ENCODE data around the gene CCDC70.
"Not testable (repeated sequence)": the region's sequence is repeated elsewhere in the genome, so short reads cannot be mapped to it uniquely, and the experiment has no call there.

CCDC70 gene

GRCh38 chr13:51861723-51862300, at the start of gene CCDC70:
CCDC70 (plus strand) TSS chr13:51861969; CDS start chr13:51865412, 3,443 bp downstream.
- DNase-seq, result no peak

DNA sequence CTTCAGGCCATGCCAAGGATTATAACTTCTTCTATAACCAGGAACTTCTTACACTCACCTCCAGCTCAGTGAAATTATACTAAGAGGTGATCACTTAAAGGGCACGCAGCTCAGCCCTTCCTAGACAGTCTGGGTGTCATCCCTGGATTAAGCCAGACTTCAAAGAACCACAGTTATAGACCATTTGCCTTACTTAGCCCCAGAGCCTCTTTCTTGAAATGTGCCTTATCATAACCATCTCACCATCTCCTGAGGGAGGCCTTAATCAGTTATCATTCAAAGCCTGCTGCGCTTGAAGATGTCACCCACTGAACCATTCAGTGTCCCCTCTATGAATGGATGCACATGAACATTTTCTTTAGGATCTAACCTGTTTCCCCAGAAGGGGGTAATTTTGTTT, 47.7 kb upstream of the CCDC70 start:
- DNase-seq, result no peak

DNA sequence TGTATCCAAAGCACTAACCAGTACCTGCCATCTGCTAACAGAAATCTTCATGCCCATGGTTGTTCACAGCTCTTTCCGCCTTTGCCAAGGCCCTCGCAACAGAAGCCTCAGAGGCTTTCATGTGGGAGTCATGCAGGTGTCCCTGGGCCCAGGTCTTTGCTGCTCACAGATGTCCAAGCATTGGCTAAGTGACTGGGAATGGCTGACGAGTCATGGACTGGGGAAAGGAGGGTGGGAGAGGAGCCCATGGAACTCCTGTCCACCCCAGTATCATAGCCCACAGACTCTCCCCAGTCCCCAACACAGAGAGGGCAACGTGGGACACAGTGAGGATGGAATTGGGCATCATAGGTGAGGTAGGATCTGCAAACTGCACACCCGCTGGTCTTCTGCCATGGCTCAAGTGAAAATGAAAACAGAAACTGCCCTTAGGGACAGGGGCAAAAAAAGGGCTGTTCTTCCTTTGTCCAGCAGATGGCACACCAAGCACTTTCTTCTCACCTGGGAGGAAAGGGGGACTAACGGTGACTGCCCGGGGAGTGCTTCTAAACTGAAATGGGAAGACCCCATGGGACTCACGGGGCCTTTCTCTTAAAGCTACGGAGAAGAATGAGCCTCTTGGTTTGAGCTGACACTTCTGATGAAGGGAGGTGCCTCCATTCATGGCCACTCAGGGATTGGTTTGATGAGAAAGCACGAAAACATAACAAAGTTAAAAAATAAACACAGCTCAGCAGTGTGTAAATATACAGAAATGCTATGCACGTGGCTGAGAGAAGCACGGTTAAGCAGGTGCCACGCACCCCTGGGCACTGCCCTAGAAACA, 46.7 kb upstream of the CCDC70 start:
- DNase-seq, result no peak

GRCh38 chr13:51815848-51816247, 45.9 kb upstream of the CCDC70 start:
- DNase-seq, result no peak

DNA sequence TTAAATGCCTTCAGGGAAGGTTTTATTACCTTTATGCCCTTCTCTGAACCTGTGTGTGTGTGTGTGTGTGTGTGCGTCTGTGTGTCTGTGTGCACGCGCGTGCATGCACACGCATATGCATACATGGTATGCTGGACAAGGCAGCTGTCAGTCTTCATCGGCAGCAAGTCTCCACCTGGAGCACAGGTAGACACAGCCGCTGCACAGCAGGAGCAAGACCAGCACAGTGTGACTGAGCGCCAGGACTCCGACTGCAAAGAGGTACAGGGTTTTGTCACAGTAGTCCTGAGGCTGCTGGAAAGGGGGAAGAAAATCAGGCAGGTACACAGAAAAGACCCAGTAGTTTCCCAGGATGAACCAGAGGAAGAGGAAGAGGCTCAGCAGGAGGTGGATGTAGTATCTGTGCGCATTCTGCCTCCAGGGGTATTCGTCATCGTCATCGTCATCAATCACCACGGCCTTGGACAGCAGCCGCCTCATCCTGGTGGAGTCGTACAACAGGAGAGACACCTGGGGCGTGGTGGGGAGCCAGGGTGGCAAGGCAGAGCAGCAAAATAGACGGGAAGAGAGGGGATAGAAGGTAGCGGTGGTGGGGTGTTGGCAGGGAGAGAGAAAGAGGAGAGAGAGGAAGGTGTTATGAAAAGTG, 45.0 kb upstream of the CCDC70 start:
- no peak for DNase-seq

GRCh38 chr13:51817717-51818116, 44.1 kb upstream of the CCDC70 start:
- DNase-seq, result no peak

DNA sequence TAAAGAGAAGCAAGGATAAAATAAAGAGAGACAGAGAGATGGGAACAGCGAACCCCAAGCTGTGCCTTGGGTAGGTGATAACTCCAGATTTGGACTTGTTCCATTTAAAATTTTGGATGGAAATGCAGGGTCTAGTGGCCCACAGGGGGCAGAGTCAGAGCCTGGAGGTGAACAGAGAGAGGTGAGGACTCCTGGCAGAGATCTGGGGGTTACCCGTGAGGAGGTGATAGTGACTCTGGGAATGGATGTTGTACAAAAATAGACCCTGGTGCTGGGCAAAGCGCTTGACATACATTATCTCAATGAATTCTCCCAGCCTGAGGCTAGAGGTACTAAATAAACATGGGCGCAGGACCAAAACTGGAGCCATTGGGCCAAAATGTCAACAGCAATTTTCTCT, 43.5 kb upstream of the CCDC70 start:
- no peak for DNase-seq

- DNase-seq, result no peak
Measured at GRCh38 chr13:51818781-51819511, 42.8 kb upstream of the CCDC70 start.

GRCh38 chr13:51819544-51819943, 42.2 kb upstream of the CCDC70 start:
- DNase-seq, result no peak

DNA sequence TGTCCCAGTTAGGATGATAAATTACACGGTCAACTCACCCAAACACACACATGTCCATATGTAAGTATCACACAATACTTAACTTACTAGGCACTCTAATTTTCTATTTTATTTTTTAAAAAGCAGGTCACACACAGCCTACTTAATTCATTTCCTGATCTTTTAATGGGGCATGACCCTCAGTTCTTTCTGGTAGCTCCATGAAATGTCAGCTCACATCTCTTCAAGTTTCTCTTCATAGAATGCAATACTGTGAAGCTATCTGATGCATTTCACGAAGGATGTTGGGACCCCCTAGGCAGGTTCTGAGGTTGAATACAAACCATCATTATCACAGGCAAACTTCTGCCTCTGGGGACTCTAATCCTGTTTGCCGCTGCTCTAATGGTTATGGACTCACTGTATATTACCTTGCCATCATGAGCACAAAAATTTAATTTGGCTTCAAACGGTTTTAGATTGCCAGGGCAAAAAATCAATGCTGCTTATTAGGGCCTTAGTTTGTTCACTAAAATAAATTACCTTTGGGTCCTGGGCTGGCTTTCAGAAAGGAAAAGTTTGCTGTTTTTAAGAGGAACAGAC, 41.7 kb upstream of the CCDC70 start:
- DNase-seq, result no peak

DNA sequence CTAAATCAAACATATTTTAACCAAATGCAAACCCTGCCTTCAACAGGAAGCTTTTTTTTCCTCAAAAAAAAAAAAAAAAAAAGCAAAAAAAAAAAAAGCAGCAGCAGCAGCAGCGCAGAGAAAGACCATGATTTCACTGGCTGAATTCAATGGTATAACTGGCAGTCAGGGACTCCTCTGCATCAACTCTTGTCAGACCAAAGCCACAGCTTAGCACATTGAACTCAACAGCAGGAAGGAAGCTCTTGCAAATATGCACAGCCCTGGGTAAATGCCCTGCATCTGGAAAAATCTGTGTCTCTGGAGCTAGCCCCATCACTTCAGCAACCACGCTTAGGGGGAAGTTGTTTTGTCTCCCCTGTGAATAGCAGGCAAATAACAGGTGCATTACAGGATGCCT, 40.2 kb upstream of the CCDC70 start:
- DNase-seq, result no peak

GRCh38 chr13:51822106-51822815, 39.5 kb upstream of the CCDC70 start:
- DNase-seq, result no peak

- no peak for DNase-seq
Measured at GRCh38 chr13:51823359-51823758, 38.4 kb upstream of the CCDC70 start.

GRCh38 chr13:51823863-51824262, 37.9 kb upstream of the CCDC70 start:
- no peak for DNase-seq

DNA sequence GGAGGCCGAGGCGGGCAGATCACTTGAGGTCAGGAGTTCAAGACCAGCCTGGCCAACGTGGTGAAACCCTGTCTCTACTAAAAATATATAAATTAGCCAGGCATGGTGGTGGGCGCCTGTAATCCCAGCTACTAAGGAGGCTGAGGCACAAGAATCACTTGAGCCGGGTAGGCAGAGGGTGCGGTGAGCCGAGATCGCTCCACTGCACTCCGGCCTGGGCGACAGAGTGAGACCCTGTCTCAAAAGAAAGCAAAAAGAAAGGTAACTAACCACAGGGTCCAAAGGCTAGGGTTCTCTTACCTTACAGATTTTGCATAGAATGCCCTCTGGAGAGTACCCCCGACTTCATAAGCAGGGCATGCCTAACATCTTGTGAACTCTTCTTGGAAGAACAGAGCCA, 37.1 kb upstream of the CCDC70 start:
- not testable (repeated sequence) for DNase-seq

- no peak for DNase-seq
Measured at GRCh38 chr13:51825165-51825592, 36.6 kb upstream of the CCDC70 start.

DNA sequence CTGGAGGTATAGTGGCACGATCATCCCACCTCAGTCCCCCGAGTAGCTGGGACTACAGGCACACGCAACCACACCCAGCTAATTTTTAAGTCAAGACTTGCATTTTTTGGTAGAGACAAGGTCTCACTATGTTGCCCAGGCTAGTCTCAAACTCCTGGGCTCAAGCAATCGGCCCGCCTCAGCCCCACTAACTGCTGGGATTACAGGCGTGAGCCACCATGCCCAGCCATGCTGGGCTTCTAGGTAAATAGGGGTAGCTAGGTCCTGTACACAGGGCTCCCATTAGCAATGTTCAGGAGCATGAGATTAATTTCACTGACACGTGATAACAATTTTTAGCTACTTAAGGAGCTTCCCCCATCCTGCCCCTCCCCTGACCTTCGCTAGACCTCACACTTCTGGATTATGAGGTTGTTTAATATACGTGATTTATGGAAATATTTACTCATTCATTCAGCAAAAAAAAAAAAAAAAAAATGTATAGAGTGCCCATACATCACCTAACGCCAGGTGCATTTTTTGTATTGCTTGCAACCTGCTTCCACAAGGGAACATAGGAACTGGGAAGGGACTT, 36.0 kb upstream of the CCDC70 start:
- no peak for DNase-seq

- DNase-seq, result no peak
Measured at GRCh38 chr13:51826606-51827005, 35.2 kb upstream of the CCDC70 start.

GRCh38 chr13:51827254-51827653, 34.5 kb upstream of the CCDC70 start:
- no peak for DNase-seq

DNA sequence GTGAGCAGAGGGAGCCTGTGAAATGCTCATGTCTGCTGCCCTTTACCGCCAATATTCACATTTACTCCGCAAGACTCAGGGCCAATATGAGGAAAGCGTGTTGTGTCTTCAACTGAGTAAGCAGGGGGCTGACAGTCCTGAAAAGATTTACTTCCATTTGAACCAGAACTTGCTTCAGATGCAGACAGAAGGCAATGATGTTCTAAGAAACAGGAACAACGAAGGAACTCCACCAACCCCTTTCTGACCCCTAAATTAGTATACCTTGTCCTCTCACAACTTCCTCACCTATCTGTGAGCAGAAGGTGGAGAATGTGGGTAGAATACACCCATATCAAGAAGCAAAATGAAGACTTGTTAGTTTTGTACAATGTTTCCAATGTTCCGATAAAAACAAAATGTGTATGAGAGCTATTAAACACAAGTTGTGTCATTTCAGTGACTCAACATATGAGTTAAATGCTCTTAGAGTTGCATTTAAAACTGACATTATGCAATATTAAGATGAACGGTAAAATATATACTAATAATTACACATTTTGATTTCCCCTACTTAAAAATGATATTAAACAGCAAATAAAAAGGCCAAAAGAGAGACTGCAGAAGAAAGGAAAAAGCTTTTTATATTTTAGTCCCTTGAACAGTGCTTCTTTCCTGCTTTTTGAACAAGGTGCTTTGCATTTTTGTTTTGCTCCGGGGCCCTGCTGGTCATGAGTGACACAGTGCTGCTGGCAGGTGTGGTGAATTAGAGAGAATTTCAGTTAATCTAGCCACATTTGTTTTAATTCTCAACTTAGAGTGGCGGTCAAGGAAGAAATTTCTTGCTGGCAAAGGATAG, 32.8 kb upstream of the CCDC70 start:
- no peak for DNase-seq

- no peak for DNase-seq
Measured at GRCh38 chr13:51829568-51829899, 32.2 kb upstream of the CCDC70 start.

All from NCI-H446 treated with DMSO at 0.1 percent for 48 hours (cell line).